ENCODE measurements around the gene CSNK1A1. TPM values are rescaled to one million over a fixed set of nuclear protein-coding genes. Genes with fewer than 3 reads are reported as not detected.
"Not testable (repeated sequence)": the region's sequence is repeated elsewhere in the genome, so short reads cannot be mapped to it uniquely, and the experiment has no call there.

The CSNK1A1 gene
- total RNA-seq: 100 to 1,000 TPM; 273 to 365 (median 320) TPM

- H3K4me3 ChIP-seq: peak within 1 kb of the TSS; percentile 78
- H3K27me3 ChIP-seq: no peaks in the 10 kb centered on the region
- H3K36me3 ChIP-seq: peaks cover 4% of the 10 kb centered on the region
- peaks cover 37% of the 10 kb centered on the region for H3K4me1 ChIP-seq
- TF ChIP-seq POLR2AphosphoS5 (IDR thresholded peaks at IDR 0.05) (peak; percentile 29 to 93 (median 66)), CTCF (IDR thresholded peaks at IDR 0.05) (peak; percentile 81 to 89), EP300 (IDR thresholded peaks at IDR 0.05) (no peak), POLR2A (IDR thresholded peaks at IDR 0.05) (peak; percentile 65 to 93)
- 2% methylated on average over 20 of the region's 67 CpGs for WGBS
- peak within 1 kb of the TSS; percentile 99 for H3K27ac ChIP-seq
- no peaks in the 10 kb centered on the region for H3K9me3 ChIP-seq
- peak; percentile 98 to 99 for DNase-seq (ENCODE audit: low spot score in 2 of 2)
These were observed at the start of gene CSNK1A1 for GRCh38 chr5:149551227-149552037. Gene CSNK1A1, minus strand, starts transcription at chr5:149551439. Its CDS starts 475 bp downstream, at chr5:149550964.

- TF ChIP-seq POLR2AphosphoS5 (IDR thresholded peaks at IDR 0.05) (no peak), POLR2A (IDR thresholded peaks at IDR 0.05) (no peak), CTCF (IDR thresholded peaks at IDR 0.05) (no peak), EP300 (IDR thresholded peaks at IDR 0.05) (no peak)
- H3K4me1 ChIP-seq: peaks cover 32% of the 10 kb centered on the region
- WGBS: 80% methylated on average over 3 of the region's 3 CpGs
- H3K27ac ChIP-seq: peak overlapping the region; percentile 14
- no peak for DNase-seq (ENCODE audit: low spot score in 2 of 2)
- peaks cover 27% of the 10 kb centered on the region for H3K36me3 ChIP-seq
- H3K27me3 ChIP-seq: no peaks in the 10 kb centered on the region
- H3K9me3 ChIP-seq: no peaks in the 10 kb centered on the region
- no peak overlapping the region for H3K4me3 ChIP-seq
These were observed 49.7 kb upstream of the CSNK1A1 start for GRCh38 chr5:149600932-149601331.

DNA sequence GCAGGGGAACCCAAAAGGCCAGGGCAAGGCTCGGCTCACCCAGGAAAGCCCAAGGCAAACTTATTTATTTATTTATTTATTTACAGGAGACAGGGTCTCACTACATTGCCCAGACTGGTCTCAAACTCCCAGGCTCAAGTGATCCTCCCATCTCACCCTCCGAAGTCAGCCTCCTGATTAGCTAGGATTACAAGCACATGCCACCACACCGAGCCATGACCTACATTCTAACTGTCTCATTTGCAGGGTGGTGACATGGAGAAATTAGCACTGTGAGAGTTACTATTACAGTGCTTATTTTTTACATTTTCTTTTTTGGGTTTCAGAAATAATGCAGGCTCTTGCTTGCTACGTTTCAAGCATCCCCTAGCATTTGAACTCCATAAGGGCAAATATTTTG is 48.1 kb upstream of the CSNK1A1 start:
- H3K9me3 ChIP-seq: no peaks in the 10 kb centered on the region
- peaks cover 27% of the 10 kb centered on the region for H3K36me3 ChIP-seq
- 73% methylated on average over 4 of the region's 4 CpGs for WGBS
- H3K27ac ChIP-seq: no peak overlapping the region
- no peak overlapping the region for H3K4me3 ChIP-seq
- peaks cover 36% of the 10 kb centered on the region for H3K4me1 ChIP-seq
- TF ChIP-seq POLR2AphosphoS5 (IDR thresholded peaks at IDR 0.05) (no peak), EP300 (IDR thresholded peaks at IDR 0.05) (no peak), CTCF (IDR thresholded peaks at IDR 0.05) (no peak), POLR2A (IDR thresholded peaks at IDR 0.05) (no peak)
- no peaks in the 10 kb centered on the region for H3K27me3 ChIP-seq
- DNase-seq (ENCODE audit: low spot score in 2 of 2): no peak

DNA sequence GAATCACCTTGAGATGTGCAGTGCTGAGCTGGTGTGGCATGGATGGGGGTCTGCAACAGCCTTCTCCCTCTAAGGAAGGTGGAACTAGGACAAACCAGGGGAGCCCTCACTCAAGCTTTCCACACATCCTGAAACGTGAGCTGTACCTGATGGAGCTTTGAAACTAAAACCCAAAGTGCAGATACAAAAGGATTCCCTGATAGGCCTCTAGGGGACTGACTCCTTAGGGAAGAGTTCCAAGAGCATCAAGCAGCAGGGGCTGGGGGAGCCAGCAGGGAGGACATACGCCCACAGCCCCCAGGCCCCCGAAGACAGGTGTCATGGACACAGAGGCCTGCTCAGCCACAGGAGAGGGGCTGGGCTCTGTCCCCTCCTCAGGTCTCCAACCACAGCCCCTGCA is 47.7 kb upstream of the CSNK1A1 start:
- Histone ChIP-seq H3K4me1 (peaks cover 40% of the 10 kb centered on the region), H3K36me3 (peaks cover 27% of the 10 kb centered on the region), H3K27me3 (no peaks in the 10 kb centered on the region), H3K27ac (no peak overlapping the region), H3K9me3 (no peaks in the 10 kb centered on the region), H3K4me3 (no peak overlapping the region)
- WGBS: 100% methylated on average over 1 of the region's 3 CpGs
- DNase-seq (ENCODE audit: low spot score in 2 of 2): no peak
- TF ChIP-seq EP300 (IDR thresholded peaks at IDR 0.05): no peak
- TF ChIP-seq POLR2A (IDR thresholded peaks at IDR 0.05): no peak
- TF ChIP-seq CTCF (IDR thresholded peaks at IDR 0.05): no peak
- no peak for TF ChIP-seq POLR2AphosphoS5 (IDR thresholded peaks at IDR 0.05)

- Histone ChIP-seq H3K4me1 (peaks cover 41% of the 10 kb centered on the region), H3K36me3 (peaks cover 27% of the 10 kb centered on the region)
- H3K27me3 ChIP-seq; DNase-seq (ENCODE audit: low spot score in 2 of 2); H3K27ac ChIP-seq; H3K4me3 ChIP-seq; H3K9me3 ChIP-seq: not testable (repeated sequence)
- whole genome bisulfite sequencing: 98% methylated on average over 2 of the region's 2 CpGs
These were observed 47.0 kb upstream of the CSNK1A1 start for GRCh38 chr5:149598234-149598633.
